Measurements from ENCODE around the gene CDH22. TPM values are rescaled to one million over a fixed set of nuclear protein-coding genes. Genes with fewer than 3 reads are reported as not detected.

The CDH22 gene
- total RNA-seq, 4 donors from 2014 or later = not detected

GRCh38 chr20:46354207-46354555 lies 45.9 kb upstream of the CDH22 start:
- TF ChIP-seq POLR2A (IDR thresholded peaks at IDR 0.05) (no peak), CTCF (IDR thresholded peaks at IDR 0.05) (no peak)
- peaks cover 0 to 33% (median 0%) of the 10 kb centered on the region in 3 donors for H3K36me3 ChIP-seq

DNA sequence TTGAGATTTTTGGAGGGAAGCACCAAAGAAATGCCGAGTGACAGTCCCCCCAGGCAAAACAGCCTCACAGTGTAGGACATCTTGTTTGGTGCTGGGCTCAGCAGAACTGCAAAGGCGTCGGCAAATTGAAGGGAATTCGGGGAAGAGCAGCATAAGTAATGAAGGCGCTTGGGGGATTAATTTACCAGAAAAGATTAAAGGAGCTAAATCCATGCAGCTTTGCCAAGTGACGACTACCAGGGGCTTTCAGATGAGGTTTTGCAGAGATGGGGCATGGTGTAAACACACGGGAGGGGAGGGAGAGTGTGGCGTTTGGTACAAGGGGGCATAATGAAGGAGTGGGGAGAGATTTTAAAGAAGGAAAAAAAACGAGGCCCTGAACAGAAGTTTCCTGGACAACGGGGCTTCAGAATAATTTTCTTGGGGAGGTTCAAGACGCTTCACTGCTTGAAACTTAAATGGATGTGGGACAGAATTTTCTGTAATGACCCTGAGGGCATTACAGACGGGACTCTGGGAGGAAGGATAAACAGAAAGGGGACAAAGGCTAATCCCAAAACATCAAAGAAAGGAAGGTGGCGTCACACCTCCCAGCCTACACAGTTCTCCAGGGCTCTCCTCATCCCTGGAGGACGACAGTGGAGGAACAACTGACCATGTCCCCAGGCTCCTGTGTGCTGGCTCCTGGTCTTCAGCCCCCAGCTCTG lies 45.4 kb upstream of the CDH22 start:
- Histone ChIP-seq H3K36me3 (peaks cover 0 to 30% (median 0%) of the 10 kb centered on the region in 3 donors), H3K9me3 (no peaks in the 10 kb centered on the region), H3K27ac (no peak overlapping the region), H3K27me3 (no peaks in the 10 kb centered on the region), H3K4me1 (peaks cover 0 to 17% (median 9%) of the 10 kb centered on the region in 4 donors), H3K4me3 (no peak overlapping the region)
- DNase-seq = no peak
- TF ChIP-seq POLR2A (IDR thresholded peaks at IDR 0.05) (no peak), CTCF (IDR thresholded peaks at IDR 0.05) (no peak)

More at GRCh38 chr20:46354207-46354555, 45.9 kb upstream of the CDH22 start:
- Histone ChIP-seq H3K4me1 (peaks cover 0 to 14% (median 6%) of the 10 kb centered on the region in 4 donors), H3K4me3 (no peak overlapping the region), H3K27me3 (no peaks in the 10 kb centered on the region), H3K9me3 (no peaks in the 10 kb centered on the region), H3K27ac (no peak overlapping the region)
- DNase-seq = no peak

GRCh38 chr20:46352370-46352938 lies 44.2 kb upstream of the CDH22 start:
- Histone ChIP-seq H3K4me3 (no peak overlapping the region), H3K9me3 (no peaks in the 10 kb centered on the region), H3K27me3 (no peaks in the 10 kb centered on the region), H3K4me1 (peaks cover 0 to 15% (median 9%) of the 10 kb centered on the region in 4 donors), H3K27ac (no peak overlapping the region), H3K36me3 (peaks cover 0 to 23% (median 0%) of the 10 kb centered on the region in 3 donors)
- DNase-seq = no peak
- TF ChIP-seq POLR2A (IDR thresholded peaks at IDR 0.05) = no peak
- no peak for TF ChIP-seq CTCF (IDR thresholded peaks at IDR 0.05)

GRCh38 chr20:46351357-46352058 lies 43.2 kb upstream of the CDH22 start:
- Histone ChIP-seq H3K36me3 (peaks cover 0 to 23% (median 0%) of the 10 kb centered on the region in 3 donors), H3K27ac (peak overlapping the region in 1 of 4 donors; percentile 46)

DNA sequence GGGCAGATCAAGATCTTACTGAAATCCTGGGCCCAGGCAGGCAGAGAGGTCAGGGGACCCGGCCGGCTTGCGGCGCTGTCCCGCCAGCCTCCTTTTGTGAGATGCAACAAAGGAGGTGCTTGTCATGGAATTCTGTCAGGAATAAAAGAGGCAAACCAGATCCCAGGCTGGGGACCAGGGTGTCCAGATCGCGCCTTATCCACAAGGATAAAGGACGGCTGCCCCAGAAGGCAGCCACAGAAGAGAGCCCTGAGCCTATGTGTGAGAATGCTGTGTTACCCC lies 42.6 kb upstream of the CDH22 start:
- TF ChIP-seq CTCF (IDR thresholded peaks at IDR 0.05) (no peak), POLR2A (IDR thresholded peaks at IDR 0.05) (no peak)
- Histone ChIP-seq H3K9me3 (no peaks in the 10 kb centered on the region), H3K27ac (peak overlapping the region in 1 of 4 donors; percentile 46), H3K4me1 (peaks cover 0 to 12% (median 5%) of the 10 kb centered on the region in 4 donors), H3K4me3 (no peak overlapping the region), H3K36me3 (peaks cover 0 to 23% (median 0%) of the 10 kb centered on the region in 3 donors), H3K27me3 (no peaks in the 10 kb centered on the region)
- no peak for DNase-seq

More at GRCh38 chr20:46351357-46352058, 43.2 kb upstream of the CDH22 start:
- H3K4me1 ChIP-seq = peaks cover 0 to 12% (median 5%) of the 10 kb centered on the region in 4 donors
- H3K9me3 ChIP-seq = no peaks in the 10 kb centered on the region
- H3K27me3 ChIP-seq = no peaks in the 10 kb centered on the region
- no peak for DNase-seq
- no peak for TF ChIP-seq POLR2A (IDR thresholded peaks at IDR 0.05)
- no peak for TF ChIP-seq CTCF (IDR thresholded peaks at IDR 0.05)
- no peak overlapping the region for H3K4me3 ChIP-seq
